OCI-LY3 (cell line): Measurements from ENCODE around the gene SYNPO.

Experiments used
- H2AFZ ChIP-seq: fragments of 200-600, 300-600 bp; shearing (Covaris generic); 2 replicates; pipeline ENCODE4 v1.6.0; 2014; ENCODE audit warnings: antibody characterized with exemption, low read depth, low read length
- H3K27ac ChIP-seq: fragments of 200-600, 300-600 bp; sonication (generic); 2 replicates; pipeline ENCODE4 v1.5.1; 2014; ENCODE audit warnings: mild to moderate bottlenecking, low read length, moderate library complexity, mixed read lengths
- H3K27me3 ChIP-seq: fragments of 200-600, 300-600 bp; sonication (generic); 2 replicates; pipeline ENCODE4 v1.6.1; 2014; ENCODE audit warnings: low read depth, low read length, mixed read lengths
- H3K36me3 ChIP-seq: fragments of 200-600, 300-600 bp; sonication (generic); replicated peaks from 2 replicates; pipeline ENCODE3; 2014; ENCODE audit warnings: low read depth, low read length, mixed read lengths
- H3K4me1 ChIP-seq: fragments of 300-600, 200-600 bp; sonication (generic); 2 replicates; pipeline ENCODE4 v1.6.1; 2014; ENCODE audit warnings: low read length, mixed read lengths
- H3K4me2 ChIP-seq: fragments of 200-600, 300-600 bp; sonication (generic); 2 replicates; pipeline ENCODE4 v1.6.1; 2014; ENCODE audit warnings: low read length, mixed read lengths
- H3K4me3 ChIP-seq: fragments of 300-600, 200-600 bp; sonication (generic); 2 replicates; pipeline ENCODE4 v1.5.1; 2014; ENCODE audit warnings: antibody characterized with exemption, mild to moderate bottlenecking, low read length, moderate library complexity
- H3K79me2 ChIP-seq: fragments of 300-600, 200-600 bp; shearing (Covaris generic); 2 replicates; pipeline ENCODE4 v1.6.1; 2014; ENCODE audit warnings: mild to moderate bottlenecking, low read length, mixed read lengths
- H3K9ac ChIP-seq: fragments of 300-600, 200-600 bp; shearing (Covaris generic); 2 replicates; pipeline ENCODE4 v1.6.0; 2014; ENCODE audit warnings: mild to moderate bottlenecking, low read length, moderate library complexity
- H3K9me3 ChIP-seq: fragments of 200-600, 300-600 bp; shearing (Covaris generic); 2 replicates; pipeline ENCODE4 v1.6.1; 2014; ENCODE audit warnings: low read length, mixed read lengths; ENCODE audit not compliant: insufficient read depth
- H4K20me1 ChIP-seq: fragments of 200-600, 300-600 bp; sonication (generic); 2 replicates; pipeline ENCODE4 v1.6.1; 2016; ENCODE audit warnings: low read length, mixed read lengths; ENCODE audit not compliant: insufficient read depth
- EZH2phosphoT487 ChIP-seq: fragments of 200-600 bp; shearing (Covaris generic); IDR thresholded peaks from 2 replicates; pipeline ENCODE4 v1.6.1; 2018; ENCODE audit warnings: antibody characterized with exemption, mixed run types, low read depth
- TF ChIP-seq, protein P1 (sequence below): fragments of 200-600, 300-600 bp; sonication (generic); IDR thresholded peaks from 2 replicates; pipeline ENCODE4 v1.5.1; 2014; ENCODE audit warnings: antibody characterized with exemption, low read length, low read depth

The SYNPO gene

GRCh38 chr5:150659360-150660107 is 19.1 kb downstream of the SYNPO start:
- Histone ChIP-seq H3K4me2 (no peak overlapping the region), H2AFZ (no peak overlapping the region), H3K4me3 (no peak overlapping the region), H3K4me1 (peaks cover 4% of the 10 kb centered on the region; the same call in 1 of the 2 replicates), H3K79me2 (no peaks in the 10 kb centered on the region), H3K36me3 (no peaks in the 10 kb centered on the region), H3K27me3 (no peaks in the 10 kb centered on the region; the same call in 1 of the 2 replicates), H3K27ac (no peak overlapping the region), H3K9me3 (no peaks in the 10 kb centered on the region), H3K9ac (no peak overlapping the region), H4K20me1 (no peaks in the 10 kb centered on the region)
- TF ChIP-seq, protein P1, sequence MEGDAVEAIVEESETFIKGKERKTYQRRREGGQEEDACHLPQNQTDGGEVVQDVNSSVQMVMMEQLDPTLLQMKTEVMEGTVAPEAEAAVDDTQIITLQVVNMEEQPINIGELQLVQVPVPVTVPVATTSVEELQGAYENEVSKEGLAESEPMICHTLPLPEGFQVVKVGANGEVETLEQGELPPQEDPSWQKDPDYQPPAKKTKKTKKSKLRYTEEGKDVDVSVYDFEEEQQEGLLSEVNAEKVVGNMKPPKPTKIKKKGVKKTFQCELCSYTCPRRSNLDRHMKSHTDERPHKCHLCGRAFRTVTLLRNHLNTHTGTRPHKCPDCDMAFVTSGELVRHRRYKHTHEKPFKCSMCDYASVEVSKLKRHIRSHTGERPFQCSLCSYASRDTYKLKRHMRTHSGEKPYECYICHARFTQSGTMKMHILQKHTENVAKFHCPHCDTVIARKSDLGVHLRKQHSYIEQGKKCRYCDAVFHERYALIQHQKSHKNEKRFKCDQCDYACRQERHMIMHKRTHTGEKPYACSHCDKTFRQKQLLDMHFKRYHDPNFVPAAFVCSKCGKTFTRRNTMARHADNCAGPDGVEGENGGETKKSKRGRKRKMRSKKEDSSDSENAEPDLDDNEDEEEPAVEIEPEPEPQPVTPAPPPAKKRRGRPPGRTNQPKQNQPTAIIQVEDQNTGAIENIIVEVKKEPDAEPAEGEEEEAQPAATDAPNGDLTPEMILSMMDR, result no peak
- no peak for TF ChIP-seq EZH2phosphoT487

GRCh38 chr5:150660108-150660831 is 19.8 kb downstream of the SYNPO start:
- Histone ChIP-seq H3K4me3 (no peak overlapping the region), H3K4me1 (peaks cover 4% of the 10 kb centered on the region; the same call in 1 of the 2 replicates), H3K27ac (no peak overlapping the region), H3K36me3 (no peaks in the 10 kb centered on the region), H3K4me2 (no peak overlapping the region), H3K9ac (no peak overlapping the region), H2AFZ (no peak overlapping the region), H3K79me2 (no peaks in the 10 kb centered on the region), H3K27me3 (peaks cover 4% of the 10 kb centered on the region), H3K9me3 (no peaks in the 10 kb centered on the region), H4K20me1 (no peaks in the 10 kb centered on the region)
- TF ChIP-seq EZH2phosphoT487, result no peak
- TF ChIP-seq, protein P1, result no peak

GRCh38 chr5:150661086-150661485 is 20.6 kb downstream of the SYNPO start, which contains the start of gene MYOZ3:
Gene MYOZ3, plus strand, starts transcription at chr5:150661251. Its CDS starts 1,691 bp downstream, at chr5:150662942.
- H3K27ac ChIP-seq, result no peak within 1 kb of the TSS
- H2AFZ ChIP-seq, result no peak within 1 kb of the TSS
- H3K9me3 ChIP-seq, result no peaks in the 10 kb centered on the region
- peaks cover 4% of the 10 kb centered on the region for H3K27me3 ChIP-seq
- no peak within 1 kb of the TSS for H3K4me2 ChIP-seq
- H3K4me3 ChIP-seq, result no peak within 1 kb of the TSS
- no peak for TF ChIP-seq EZH2phosphoT487
- TF ChIP-seq, protein P1, result no peak
- no peaks in the 10 kb centered on the region for H3K36me3 ChIP-seq
- no peaks in the 10 kb centered on the region for H4K20me1 ChIP-seq
- H3K79me2 ChIP-seq, result no peaks in the 10 kb centered on the region
- peaks cover 4% of the 10 kb centered on the region; the same call in 1 of the 2 replicates for H3K4me1 ChIP-seq
- no peak within 1 kb of the TSS for H3K9ac ChIP-seq
